Activated naive CD4-positive, alpha-beta T cell treated with anti-CD3 and anti-CD28 coated beads, Interleukin-2, amount 50 U/mL, for 72 hours (primary cell): ENCODE data around the gene DDX51. TPM values are rescaled to one million over a fixed set of nuclear protein-coding genes. Genes with fewer than 3 reads are reported as not detected.
A peak's percentile ranks its signal among the peaks of the same experiment; 100 is the strongest.

ENCODE experiments used
- ATAC-seq, 2 donors: fragments of 150-1000 bp; cut with Tn5 transposase; 2 replicates each; pipeline ENCODE4 v1.10.0; 2021; ENCODE audit warnings: mild to moderate bottlenecking in 2 of 2, moderate library complexity in 2 of 2
- DNase-seq, 2 donors: peaks; one replicate each; pipeline ENCODE4 v3.0.0; 2021 to 2022; ENCODE audit warnings: low spot score in 2 of 2
- H3K27ac Mint-ChIP-seq, 2 donors: one replicate each; pipeline ENCODE4 v1.8.0; 2022; ENCODE audit warnings: mild to moderate bottlenecking in 2 of 2, mixed read lengths in 2 of 2
- H3K36me3 Mint-ChIP-seq, 2 donors: one replicate each; pipeline ENCODE4 v1.8.0; 2022; ENCODE audit warnings: mixed read lengths in 2 of 2
- H3K9me3 Mint-ChIP-seq, 2 donors: one replicate each; pipeline ENCODE4 v1.8.0; 2022; ENCODE audit warnings: mixed read lengths in 2 of 2
- total RNA-seq, 2 donors: library from RNA; stranded (reverse); gene quantifications; one replicate each; pipeline ENCODE4 v1.2.3, GENCODE V29; 2022

DDX51 gene
- total RNA-seq, 2 donors from 2014 or later = 22.0 to 34.5 TPM

GRCh38 chr12:132162508-132163031 lies 18.5 kb upstream of the DDX51 start:
- H3K27ac Mint-ChIP-seq = no peak overlapping the region
- peaks cover 7 to 11% of the 10 kb centered on the region in 2 donors for H3K9me3 Mint-ChIP-seq
- H3K36me3 Mint-ChIP-seq = no peaks in the 10 kb centered on the region
- DNase-seq (no peak), ATAC-seq (peak; percentile 46 to 55)

GRCh38 chr12:132161796-132162507 lies 17.8 kb upstream of the DDX51 start:
- H3K27ac Mint-ChIP-seq = no peak overlapping the region
- ATAC-seq (no peak), DNase-seq (no peak)
- H3K9me3 Mint-ChIP-seq = peaks cover 4 to 8% of the 10 kb centered on the region in 2 donors
- no peaks in the 10 kb centered on the region for H3K36me3 Mint-ChIP-seq

- no peaks in the 10 kb centered on the region for H3K36me3 Mint-ChIP-seq
- H3K9me3 Mint-ChIP-seq = peaks cover 0 to 3% of the 10 kb centered on the region in 2 donors
- no peak overlapping the region for H3K27ac Mint-ChIP-seq
- DNase-seq (no peak), ATAC-seq (peak in 1 of 2 donors; percentile 51)
These were observed 17.1 kb upstream of the DDX51 start for GRCh38 chr12:132161036-132161781.

- ATAC-seq (no peak), DNase-seq (no peak)
- Mint-ChIP-seq H3K9me3 (no peaks in the 10 kb centered on the region), H3K36me3 (no peaks in the 10 kb centered on the region), H3K27ac (no peak overlapping the region)
These were observed 16.5 kb upstream of the DDX51 start for GRCh38 chr12:132160601-132161035.

GRCh38 chr12:132160016-132160415 lies 15.9 kb upstream of the DDX51 start:
- no peak for ATAC-seq
- H3K27ac Mint-ChIP-seq = no peak overlapping the region
- no peak for DNase-seq
- no peaks in the 10 kb centered on the region for H3K36me3 Mint-ChIP-seq
- H3K9me3 Mint-ChIP-seq = no peaks in the 10 kb centered on the region

- H3K27ac Mint-ChIP-seq = no peak overlapping the region
- H3K9me3 Mint-ChIP-seq = no peaks in the 10 kb centered on the region
- H3K36me3 Mint-ChIP-seq = no peaks in the 10 kb centered on the region
- ATAC-seq (no peak), DNase-seq (no peak)
These were observed 15.5 kb upstream of the DDX51 start for GRCh38 chr12:132159555-132160003.

GRCh38 chr12:132158677-132159554 lies 14.8 kb upstream of the DDX51 start:
- no peaks in the 10 kb centered on the region for H3K36me3 Mint-ChIP-seq
- DNase-seq = no peak

GRCh38 chr12:132157733-132158409 lies 13.8 kb upstream of the DDX51 start:
- ATAC-seq = no peak
- Mint-ChIP-seq H3K9me3 (no peaks in the 10 kb centered on the region), H3K27ac (no peak overlapping the region), H3K36me3 (no peaks in the 10 kb centered on the region)
- no peak for DNase-seq

More at GRCh38 chr12:132158677-132159554, 14.8 kb upstream of the DDX51 start:
- no peak overlapping the region for H3K27ac Mint-ChIP-seq
- ATAC-seq = no peak
- no peaks in the 10 kb centered on the region for H3K9me3 Mint-ChIP-seq

- H3K9me3 Mint-ChIP-seq = no peaks in the 10 kb centered on the region
- ATAC-seq = no peak
- H3K36me3 Mint-ChIP-seq = no peaks in the 10 kb centered on the region
- no peak overlapping the region for H3K27ac Mint-ChIP-seq
- DNase-seq = no peak
These were observed 12.6 kb upstream of the DDX51 start for GRCh38 chr12:132156573-132157325.

GRCh38 chr12:132155771-132156572 lies 11.9 kb upstream of the DDX51 start:
- H3K36me3 Mint-ChIP-seq = no peaks in the 10 kb centered on the region
- DNase-seq (no peak), ATAC-seq (no peak)
- no peak overlapping the region for H3K27ac Mint-ChIP-seq
- no peaks in the 10 kb centered on the region for H3K9me3 Mint-ChIP-seq

GRCh38 chr12:132154941-132155770 lies 11.0 kb upstream of the DDX51 start:
- Mint-ChIP-seq H3K36me3 (no peaks in the 10 kb centered on the region), H3K27ac (no peak overlapping the region), H3K9me3 (no peaks in the 10 kb centered on the region)
- DNase-seq (no peak), ATAC-seq (peak in 1 of 2 donors; percentile 28)

- Mint-ChIP-seq H3K27ac (no peak overlapping the region), H3K9me3 (no peaks in the 10 kb centered on the region), H3K36me3 (no peaks in the 10 kb centered on the region)
- peak in 1 of 2 donors; percentile 36 for ATAC-seq
- no peak for DNase-seq
These were observed 10.2 kb upstream of the DDX51 start for GRCh38 chr12:132154341-132154761.

GRCh38 chr12:132153501-132154340 lies 9.6 kb upstream of the DDX51 start:
- no peak overlapping the region for H3K27ac Mint-ChIP-seq
- ATAC-seq = peak; percentile 87
- peak in 1 of 2 donors; percentile 68 for DNase-seq
- H3K9me3 Mint-ChIP-seq = no peaks in the 10 kb centered on the region
- H3K36me3 Mint-ChIP-seq = no peaks in the 10 kb centered on the region
